HepG2 (cell line): ENCODE measurements around the gene MAB21L4. TPM values are rescaled to one million over a fixed set of nuclear protein-coding genes. Genes with fewer than 3 reads are reported as not detected.

Experiments used
- ATAC-seq: fragments of 200-7000 bp; cut with Tn5 transposase; 3 replicates; pipeline ENCODE4 v1.9.1; 2020; ENCODE audit warnings: mild to moderate bottlenecking, moderate library complexity
- BruUV-seq: library from RNA; stranded (reverse); fragments of 400-500 nt; replicated peaks from 2 replicates; lab custom pipeline; 2021; lab: Mats Ljungman, UMichigan
- CTCF ChIA-PET: fragments of 300-600 bp; formaldehyde crosslinking; extraction: SDS; loops from one replicate; lab custom pipeline; 2021; ENCODE audit warnings: low total read pairs, inconsistent platforms, low intra/inter-chr PET ratio; lab: Yijun Ruan, JAX
- POLR2A ChIA-PET: fragments of 350-600 bp; sonication (Branson Sonifier 250); formaldehyde crosslinking; loops from one replicate; lab custom pipeline; 2020; ENCODE audit warnings: antibody characterized with exemption, inconsistent platforms; lab: Yijun Ruan, JAX
- DNase-seq: peaks from one replicate; pipeline ENCODE4 v3.0.0-alpha.2; 2015; ENCODE audit warnings: low spot score
- FAIRE-seq: peaks from 3 replicates; lab custom pipeline; 2011; peaks lifted over from hg19 to GRCh38; lab: Jason Lieb, UNC
- H2AFZ ChIP-seq: one replicate; pipeline ENCODE4 v1.6.1; 2011; ENCODE audit warnings: low read length, inconsistent platforms
- H3K27ac ChIP-seq: fragments of 300-600 bp; 3 replicates; pipeline ENCODE4 v1.8.0; 2011; ENCODE audit warnings: mixed run types, mild to moderate bottlenecking, mixed read lengths, low read length, inconsistent platforms; ENCODE audit not compliant: insufficient read depth; ENCODE audit errors: extremely low read length
- H3K27me3 ChIP-seq, 2 experiments: fragments of 200-600 bp in 1 of 2; 2 replicates in 1 of 2; 3 replicates in 1 of 2; pipeline versions ENCODE4 v1.6.0 to v1.8.0; 2011; ENCODE audit warnings: low read length in 2 of 2, mild to moderate bottlenecking in 2 of 2, moderate library complexity in 2 of 2, inconsistent platforms in 1 of 2; ENCODE audit not compliant: insufficient read depth in 2 of 2, control insufficient read depth in 1 of 2
- H3K36me3 ChIP-seq, 2 experiments: fragments of 200-600 bp in 1 of 2; replicated peaks in 1 of 2; 2 replicates in 1 of 2; 3 replicates in 1 of 2; pipeline versions ENCODE4 v1.5.1 to v1.8.0; 2011; ENCODE audit warnings: low read length in 2 of 2, inconsistent platforms in 1 of 2; ENCODE audit not compliant: insufficient read depth in 2 of 2, control insufficient read depth in 1 of 2
- H3K4me1 ChIP-seq: 2 replicates; pipeline ENCODE4 v1.5.1; 2012; ENCODE audit warnings: low read length, inconsistent platforms; ENCODE audit not compliant: insufficient read depth
- H3K4me2 ChIP-seq: 2 replicates; pipeline ENCODE4 v1.6.0; 2011; ENCODE audit warnings: low read depth, low read length, inconsistent platforms
- H3K4me3 ChIP-seq, 3 experiments: fragments of 200-600 bp in 1 of 3; sonication (generic), shearing (Covaris generic) in 1 of 3; replicated peaks in 1 of 3; 2 replicates each; pipeline ENCODE4 v1.5.1; 2011 to 2016; ENCODE audit warnings: low read length in 3 of 3, inconsistent platforms in 2 of 3, low read depth in 2 of 3, mild to moderate bottlenecking in 2 of 3, control low read depth in 1 of 3, mixed read lengths in 1 of 3; ENCODE audit not compliant: insufficient read depth in 1 of 3
- H3K79me2 ChIP-seq: one replicate; pipeline ENCODE4 v1.6.1; 2011; ENCODE audit warnings: low read length, inconsistent platforms; ENCODE audit not compliant: insufficient read depth
- H3K9ac ChIP-seq: 2 replicates; pipeline ENCODE4 v1.6.0; 2011; ENCODE audit warnings: mild to moderate bottlenecking, low read depth, low read length, inconsistent platforms; ENCODE audit not compliant: insufficient read depth
- H3K9me3 ChIP-seq: 2 replicates; pipeline ENCODE4 v1.5.1; 2012; ENCODE audit warnings: mild to moderate bottlenecking, low read length
- H4K20me1 ChIP-seq: 2 replicates; pipeline ENCODE4 v1.6.0; 2011; ENCODE audit warnings: inconsistent platforms, mild to moderate bottlenecking, low read length, moderate library complexity; ENCODE audit not compliant: insufficient read depth
- CHD4 ChIP-seq: fragments of 200-600 bp; sonication (generic); IDR thresholded peaks from 2 replicates; pipeline ENCODE4 v1.7.0; 2017; ENCODE audit warnings: mild to moderate bottlenecking, low read length, borderline replicate concordance
- FLYWCH1 ChIP-seq: sonication (generic); formaldehyde crosslinking; IDR thresholded peaks from 2 replicates; pipeline ENCODE4 v1.8.1; 2023; ENCODE audit warnings: mild to moderate bottlenecking, missing genetic modification reagents
- HDAC2 ChIP-seq: sonication (generic); formaldehyde crosslinking; IDR thresholded peaks from 2 replicates; pipeline ENCODE4 v1.4.0; 2020; ENCODE audit warnings: missing genetic modification reagents
- MED8 ChIP-seq: sonication (generic); formaldehyde crosslinking; IDR thresholded peaks from 2 replicates; pipeline ENCODE4 v1.8.1; 2023; ENCODE audit warnings: mild to moderate bottlenecking, missing genetic modification reagents; ENCODE audit not compliant: insufficient replicate concordance
- NCOA2 ChIP-seq: sonication (generic); formaldehyde crosslinking; IDR thresholded peaks from 2 replicates; pipeline ENCODE4 v1.8.0; 2022; ENCODE audit warnings: inconsistent platforms
- NFE2L1 ChIP-seq: sonication (generic); formaldehyde crosslinking; IDR thresholded peaks from 2 replicates; pipeline ENCODE4 v1.4.0; 2020; ENCODE audit warnings: missing genetic modification reagents, mild to moderate bottlenecking, borderline replicate concordance
- STAG1 ChIP-seq: sonication (generic); formaldehyde crosslinking; IDR thresholded peaks from 2 replicates; pipeline ENCODE4 v1.4.0; 2020; ENCODE audit warnings: missing genetic modification reagents
- TGIF2 ChIP-seq: IDR thresholded peaks from 2 replicates; pipeline ENCODE4 v1.6.1; 2016; ENCODE audit warnings: control low read depth, missing compliant biosample characterization
- ZFAT ChIP-seq: sonication (generic); formaldehyde crosslinking; conservative IDR thresholded peaks from 2 replicates; pipeline ENCODE4 v1.8.1; 2023; ENCODE audit warnings: missing genetic modification reagents, inconsistent platforms
- ZNF235 ChIP-seq: sonication (generic); formaldehyde crosslinking; IDR thresholded peaks from 2 replicates; pipeline ENCODE4 v1.8.1; 2023; ENCODE audit warnings: mild to moderate bottlenecking, missing genetic modification reagents, borderline replicate concordance
- ZNF572 ChIP-seq: sonication (generic); formaldehyde crosslinking; IDR thresholded peaks from 2 replicates; pipeline ENCODE4 v1.5.1; 2020; ENCODE audit warnings: mild to moderate bottlenecking, missing genetic modification reagents
- ZNF720 ChIP-seq: sonication (generic); formaldehyde crosslinking; IDR thresholded peaks from 2 replicates; pipeline ENCODE4 v1.4.0; 2020; ENCODE audit warnings: missing genetic modification reagents
- ZNF724P ChIP-seq: sonication (generic); formaldehyde crosslinking; IDR thresholded peaks from 2 replicates; pipeline ENCODE4 v1.8.0; 2022; ENCODE audit warnings: missing genetic modification reagents, borderline replicate concordance
- ZNF841 ChIP-seq: sonication (generic); formaldehyde crosslinking; IDR thresholded peaks from 2 replicates; pipeline ENCODE4 v1.8.1; 2023; ENCODE audit warnings: missing genetic modification reagents, borderline replicate concordance
- ZSCAN22 ChIP-seq: sonication (generic); formaldehyde crosslinking; IDR thresholded peaks from 2 replicates; pipeline ENCODE4 v1.4.0; 2020; ENCODE audit warnings: mild to moderate bottlenecking, missing genetic modification reagents
- WGBS: methylation state at CpG from one replicate; pipeline ENCODE4 v1.1.6; 2017; ENCODE audit warnings: low lambda C conversion rate; 5-methylcytosine and 5-hydroxymethylcytosine counted together
- in situ Hi-C: cut with HindIII; loops from 2 replicates; pipeline ENCODE4 v1.10.0; 2017; ENCODE audit warnings: low pct_unique_long_range_greater_than_20kb; ENCODE audit not compliant: extremely low pct_ligation_motif_present
- intact Hi-C: fragments of 100-400 bp; cut with micrococcal nuclease; formaldehyde crosslinking; loops from one replicate; pipeline ENCODE4 v1.10.0; 2022; ENCODE audit not compliant: unreplicated experiment
- polyA plus RNA-seq, 8 experiments: library from polyadenylated mRNA; depleted of rRNA in 3 of 8; stranded (reverse) in 7 of 8; unstranded in 1 of 8; fragments of >200 nt; fragmentation: Illumina TruSeq in 4 of 8; extraction: Trizol in 4 of 8; gene quantifications; 2 replicates each; pipeline versions ENCODE4 v1.2.1 to v1.2.3, GENCODE V29; 2011 to 2016; ENCODE audit warnings: low read depth in 4 of 8, missing spikeins in 1 of 8, mixed read lengths in 1 of 8; ENCODE audit not compliant: insufficient read depth in 1 of 8
- total RNA-seq, 5 experiments: library from RNA; depleted of rRNA; stranded (reverse); fragments of >200 nt; fragmentation: Illumina TruSeq; extraction: Trizol; gene quantifications; 2 replicates each; pipeline ENCODE4 v1.2.3, GENCODE V29; 2016; ENCODE audit warnings: low read depth in 1 of 5

The MAB21L4 gene
- total and polyA plus RNA-seq, 2 of the 13 experiments (the other 11 are each of a cell fraction or from before 2014, with no cell fraction given): 3.0 to 14.0 TPM

DNA sequence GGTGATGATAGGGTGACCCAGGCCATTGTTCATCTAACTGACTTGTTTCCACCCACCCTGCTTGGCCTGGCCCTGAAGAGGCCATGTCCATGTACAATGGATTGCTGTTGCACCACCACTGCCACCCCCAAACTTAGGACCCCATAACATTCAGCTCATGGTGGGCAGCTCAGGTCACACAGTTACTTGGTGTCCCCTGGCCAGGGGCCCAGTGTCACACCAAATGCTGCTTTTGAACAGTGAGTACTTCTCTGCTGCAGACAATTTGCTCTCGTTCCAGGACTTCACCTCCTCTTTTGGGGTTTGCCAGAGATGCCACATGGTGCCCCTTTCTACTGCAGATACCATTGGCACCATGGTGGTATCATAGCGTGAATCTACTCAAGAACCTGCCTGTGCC lies 11.7 kb downstream of the MAB21L4 start (continued):
- TF ChIP-seq STAG1 (CRISPR knock-in tag) (no peak), NCOA2 (no peak), ZNF572 (CRISPR knock-in tag) (no peak), FLYWCH1 (no peak), TGIF2 (no peak), HDAC2 (no peak), ZNF724P (CRISPR knock-in tag) (no peak), ZNF235 (no peak), CHD4 (no peak), ZFAT (CRISPR knock-in tag) (no peak)

DNA sequence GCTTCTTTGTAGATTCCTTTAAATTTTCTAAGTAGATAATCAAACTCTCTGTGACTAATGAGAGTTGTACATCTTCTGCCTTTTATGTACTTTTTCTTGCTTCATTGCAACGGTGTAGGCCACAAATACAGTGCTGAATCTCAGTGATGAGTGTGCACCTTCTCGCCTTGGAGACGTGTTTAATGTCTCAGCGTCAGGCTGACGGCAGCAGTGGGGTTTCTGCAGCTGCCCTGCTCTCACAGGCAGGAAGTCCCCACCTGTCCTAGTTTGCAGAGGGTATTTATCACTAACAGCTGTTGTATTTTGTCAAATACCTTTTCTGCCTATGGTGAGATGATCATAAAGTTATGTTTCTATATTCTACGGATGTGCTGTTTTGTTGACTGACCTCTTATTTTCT lies 14.0 kb downstream of the MAB21L4 start:
- CTCF ChIA-PET: no interaction called here
- Histone ChIP-seq H3K27ac (no peak overlapping the region), H4K20me1 (no peaks in the 10 kb centered on the region), H3K9ac (no peak overlapping the region), H3K79me2 (no peaks in the 10 kb centered on the region), H3K27me3 (no peaks in the 10 kb centered on the region), H2AFZ (no peak overlapping the region), H3K4me1 (peaks cover 24% of the 10 kb centered on the region), H3K4me2 (no peak overlapping the region), H3K9me3 (no peaks in the 10 kb centered on the region), H3K36me3 (no peaks in the 10 kb centered on the region; a peak in 1 of 5 replicates), H3K4me3 (no peak overlapping the region)
- intact Hi-C loops: loop anchor here (2.0 kb wide), 1 partner anchor 79 kb away; no protein-coding TSS in a partner anchor
- WGBS: 75% methylated on average over 6 of the region's 6 CpGs
- BruUV-seq: no TSS peak
- POLR2A ChIA-PET: interaction anchor here (0.7 kb wide), 1 partner anchor 15 kb away, joined by 3 read pairs; no protein-coding TSS in a partner anchor
- in situ Hi-C loops: no loop called here
- DNase-seq (no peak), ATAC-seq (no peak), FAIRE-seq (no peak)
- TF ChIP-seq MED8 (CRISPR knock-in tag) (no peak), ZNF841 (CRISPR knock-in tag) (no peak), ZSCAN22 (CRISPR knock-in tag) (no peak), ZNF720 (no peak), NFE2L1 (CRISPR knock-in tag) (no peak)
